ENCODE results near the gene DOCK2. TPM values are rescaled to one million over a fixed set of nuclear protein-coding genes. Genes with fewer than 3 reads are reported as not detected.

The DOCK2 gene
- total and polyA plus RNA-seq, 2 of the 8 experiments (the other 6 are each of a cell fraction or from before 2014, with no cell fraction given): 3.9 to 5.7 TPM

DNA sequence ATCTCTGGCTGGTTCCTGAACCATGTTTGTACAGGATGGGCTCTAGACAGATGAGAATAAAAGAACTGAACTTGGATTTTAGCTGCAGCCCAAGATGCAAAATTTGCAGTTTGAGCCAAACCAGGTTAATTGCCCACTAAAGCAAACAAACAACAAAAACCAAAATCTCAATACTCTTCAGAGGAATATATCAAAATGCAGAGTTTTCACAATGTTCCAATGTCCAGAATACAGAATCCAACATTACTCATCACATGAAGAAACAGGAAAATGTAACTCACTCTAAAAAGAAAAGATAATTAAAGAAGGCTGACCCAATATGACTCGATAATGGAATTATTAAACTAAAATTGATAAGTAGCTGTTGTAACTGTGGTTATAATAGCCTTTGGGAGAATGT is 489.0 kb downstream of the DOCK2 start:
- CTCF ChIA-PET (ENCODE audit: partially characterized antibody): interaction anchor here (0.7 kb wide), 1 partner anchor 10 kb away, joined by 3 read pairs; no protein-coding TSS in a partner anchor
- H2AFZ ChIP-seq (ENCODE audit: low read length): no peak overlapping the region
- no peak for FAIRE-seq

More for the DNA sequence above, 489.0 kb downstream of the DOCK2 start:
- no peak overlapping the region for H3K56ac ChIP-seq (replicated peaks; ENCODE audit: insufficient read length, low read depth, low read length)
- no peak overlapping the region for H2BK5ac ChIP-seq (ENCODE audit: low read depth, low read length)
- no peak overlapping the region for H3K4ac ChIP-seq (replicated peaks; ENCODE audit: insufficient read length, low read depth, low read length)
- no peaks in the 10 kb centered on the region for H3K9me3 ChIP-seq (ENCODE audit: insufficient read depth in 2 of 2, low read depth in 1 of 2, low read length in 1 of 2)
- H3K27me3 ChIP-seq (replicated peaks in 1 of 4; ENCODE audit: control insufficient read depth in 3 of 4, extremely low read depth in 1 of 4, insufficient read depth in 3 of 4, low read length in 3 of 4): no peaks in the 10 kb centered on the region
- H3K23ac ChIP-seq (ENCODE audit: insufficient read length): no peak overlapping the region
- H3K23me2 ChIP-seq (ENCODE audit: low read depth, low read length): no peaks in the 10 kb centered on the region
- H3K27ac ChIP-seq (ENCODE audit: low read depth, low read length): no peak overlapping the region
- no peaks in the 10 kb centered on the region for H4K20me1 ChIP-seq (replicated peaks in 1 of 2; ENCODE audit: control insufficient read depth in 1 of 2, insufficient read depth in 2 of 2, low read length in 2 of 2)
- H2BK120ac ChIP-seq (replicated peaks; ENCODE audit: low read depth, low read length): no peak overlapping the region
- H2BK12ac ChIP-seq (ENCODE audit: low read depth, low read length): no peak overlapping the region
- H3K14ac ChIP-seq (ENCODE audit: insufficient read length): no peak overlapping the region
- H3K4me2 ChIP-seq (ENCODE audit: insufficient read depth in 1 of 2, low read depth in 2 of 2, low read length in 2 of 2): no peak overlapping the region
- no peak for TF ChIP-seq KDM4A (IDR thresholded peaks at IDR 0.05; ENCODE audit: low read depth, low read length, severe bottlenecking)
- no peak for TF ChIP-seq SRF (IDR thresholded peaks at IDR 0.05; ENCODE audit: low read depth, low read length)
- TF ChIP-seq, protein P1, sequence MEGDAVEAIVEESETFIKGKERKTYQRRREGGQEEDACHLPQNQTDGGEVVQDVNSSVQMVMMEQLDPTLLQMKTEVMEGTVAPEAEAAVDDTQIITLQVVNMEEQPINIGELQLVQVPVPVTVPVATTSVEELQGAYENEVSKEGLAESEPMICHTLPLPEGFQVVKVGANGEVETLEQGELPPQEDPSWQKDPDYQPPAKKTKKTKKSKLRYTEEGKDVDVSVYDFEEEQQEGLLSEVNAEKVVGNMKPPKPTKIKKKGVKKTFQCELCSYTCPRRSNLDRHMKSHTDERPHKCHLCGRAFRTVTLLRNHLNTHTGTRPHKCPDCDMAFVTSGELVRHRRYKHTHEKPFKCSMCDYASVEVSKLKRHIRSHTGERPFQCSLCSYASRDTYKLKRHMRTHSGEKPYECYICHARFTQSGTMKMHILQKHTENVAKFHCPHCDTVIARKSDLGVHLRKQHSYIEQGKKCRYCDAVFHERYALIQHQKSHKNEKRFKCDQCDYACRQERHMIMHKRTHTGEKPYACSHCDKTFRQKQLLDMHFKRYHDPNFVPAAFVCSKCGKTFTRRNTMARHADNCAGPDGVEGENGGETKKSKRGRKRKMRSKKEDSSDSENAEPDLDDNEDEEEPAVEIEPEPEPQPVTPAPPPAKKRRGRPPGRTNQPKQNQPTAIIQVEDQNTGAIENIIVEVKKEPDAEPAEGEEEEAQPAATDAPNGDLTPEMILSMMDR (IDR thresholded peaks at IDR 0.05; ENCODE audit: control extremely low read depth in 1 of 3, insufficient read depth in 1 of 3, low read depth in 1 of 3, low read length in 3 of 3): no peak
- TF ChIP-seq MAFK (IDR thresholded peaks at IDR 0.05; ENCODE audit: low read depth, low read length): no peak
- TF ChIP-seq SUZ12 (IDR thresholded peaks at IDR 0.05; ENCODE audit: low read length): no peak
- TF ChIP-seq, protein P2, sequence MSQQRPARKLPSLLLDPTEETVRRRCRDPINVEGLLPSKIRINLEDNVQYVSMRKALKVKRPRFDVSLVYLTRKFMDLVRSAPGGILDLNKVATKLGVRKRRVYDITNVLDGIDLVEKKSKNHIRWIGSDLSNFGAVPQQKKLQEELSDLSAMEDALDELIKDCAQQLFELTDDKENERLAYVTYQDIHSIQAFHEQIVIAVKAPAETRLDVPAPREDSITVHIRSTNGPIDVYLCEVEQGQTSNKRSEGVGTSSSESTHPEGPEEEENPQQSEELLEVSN (IDR thresholded peaks at IDR 0.05): no peak
- TF ChIP-seq SIN3A (conservative IDR thresholded peaks at IDR 0.05 in 1 of 2, IDR thresholded peaks at IDR 0.05 in 1 of 2; ENCODE audit: low read depth in 1 of 2, low read length in 2 of 2): no peak
- no peak for TF ChIP-seq HDAC6 (IDR thresholded peaks at IDR 0.05; ENCODE audit: low read depth, low read length)
- H4K91ac ChIP-seq (replicated peaks; ENCODE audit: insufficient read length, low read length): no peak overlapping the region
- H4K5ac ChIP-seq (ENCODE audit: insufficient read length, low read depth, low read length): no peak overlapping the region
- H2AK5ac ChIP-seq (ENCODE audit: low read depth, low read length): no peak overlapping the region
- no peak overlapping the region for H4K8ac ChIP-seq (ENCODE audit: extremely low read depth, insufficient read depth, low read length)
- H3K4me3 ChIP-seq (ENCODE audit: extremely low read depth in 1 of 4, insufficient read depth in 2 of 4, low read depth in 3 of 4, low read length in 4 of 4): no peak overlapping the region
- no peaks in the 10 kb centered on the region; a peak in 1 of 8 replicates for H3K36me3 ChIP-seq (ENCODE audit: control insufficient read depth in 2 of 4, insufficient read depth in 4 of 4, low read length in 3 of 4)
- H2BK20ac ChIP-seq (ENCODE audit: low read length): no peak overlapping the region
- no peaks in the 10 kb centered on the region for H3K4me1 ChIP-seq (replicated peaks in 1 of 4; ENCODE audit: control insufficient read depth in 3 of 4, insufficient read depth in 4 of 4, low read length in 3 of 4)
- POLR2A ChIA-PET (ENCODE audit: partially characterized antibody): no interaction called here
- H3K79me2 ChIP-seq (ENCODE audit: control insufficient read depth in 1 of 2, insufficient read depth in 2 of 2, low read length in 2 of 2): no peaks in the 10 kb centered on the region
- H3K9ac ChIP-seq (replicated peaks in 1 of 4; ENCODE audit: extremely low read depth in 1 of 4, low read depth in 3 of 4, low read length in 3 of 4): no peak overlapping the region
- WGBS, 2 experiments (ENCODE audit: extremely low coverage in 1 of 2, insufficient coverage in 1 of 2, insufficient read length in 1 of 2, insufficient replicate concordance in 2 of 2, low coverage in 1 of 2, low lambda C conversion rate in 2 of 2, missing lambda C conversion rate in 1 of 2): 100% methylated on average over 1 of the region's 1 CpG; no CpG with 5 or more reads in 1 of the 2 experiments
- H3K79me1 ChIP-seq (ENCODE audit: low read depth, low read length): no peaks in the 10 kb centered on the region
- no peak overlapping the region for H3K18ac ChIP-seq (ENCODE audit: extremely low read depth, low read length)
- DNase-seq (ENCODE audit: low read depth in 1 of 2, low spot score in 2 of 2): no peak
- no peak overlapping the region for H2BK15ac ChIP-seq (ENCODE audit: low read length)
